ENCODE data around the gene SH2D7. TPM values are rescaled to one million over a fixed set of nuclear protein-coding genes. Genes with fewer than 3 reads are reported as not detected.

The SH2D7 gene
- total and polyA plus RNA-seq, 2 donors (not counting 3 experiments of a cell fraction or from before 2014, with no cell fraction given), result not detected

DNA sequence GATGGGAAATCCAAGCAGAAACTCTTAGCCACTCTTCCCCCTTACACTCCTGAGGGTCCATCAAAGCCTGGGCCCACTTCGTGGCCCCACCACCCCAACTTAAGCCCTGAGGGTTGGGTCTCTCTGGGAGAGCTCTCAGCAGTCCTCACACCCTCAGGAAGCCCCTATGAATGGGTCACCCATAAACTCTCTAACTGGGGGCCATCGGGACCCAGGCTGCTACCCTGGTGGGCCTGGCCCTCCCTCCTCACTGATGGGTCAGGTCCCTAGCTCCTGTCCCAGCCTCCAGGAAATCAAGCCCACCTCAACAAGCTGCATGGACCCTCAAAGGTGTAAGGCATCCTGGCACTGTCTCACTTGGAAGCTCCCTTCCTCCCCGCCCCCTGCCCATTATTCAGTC lies 19.4 kb downstream of the SH2D7 start:
- intact Hi-C loops (cut with micrococcal nuclease), result no loop called here
- ChIA-PET CTCF (interaction anchor here (0.6 to 11.2 kb wide), 7 partner anchors 27 to 153 kb away, joined by 3 to 273 read pairs (median 151); no protein-coding TSS in a partner anchor), POLR2A (no interaction called here)
- Histone ChIP-seq H3K4me3 (replicated peaks in 1 of 3; ENCODE audit: insufficient read depth in 1 of 3, low read depth in 1 of 3, low read length in 3 of 3) (no peak overlapping the region), H2AFZ (ENCODE audit: low read depth, low read length) (no peak overlapping the region), H3K9me3 (replicated peaks; ENCODE audit: control insufficient read depth, insufficient read depth, low read length) (no peaks in the 10 kb centered on the region), H3K9ac (replicated peaks; ENCODE audit: extremely low read depth, insufficient read depth, low read length) (no peak overlapping the region), H3K9me1 (replicated peaks; ENCODE audit: control insufficient read depth, extremely low read depth, insufficient read depth, low read length) (no peaks in the 10 kb centered on the region), H3K4me2 (ENCODE audit: insufficient read depth, low read length) (no peak overlapping the region), H3K4me1 (ENCODE audit: control insufficient read depth, extremely low read depth, insufficient read depth, low read length) (no peaks in the 10 kb centered on the region), H3K27ac (ENCODE audit: insufficient read depth, low read depth, low read length) (no peak overlapping the region), H3K79me2 (ENCODE audit: control insufficient read depth, insufficient read depth, low read length) (no peaks in the 10 kb centered on the region), H3K36me3 (ENCODE audit: control insufficient read depth in 2 of 2, extremely low read depth in 1 of 2, insufficient read depth in 2 of 2, low read length in 2 of 2) (no peaks in the 10 kb centered on the region), H3K27me3 (ENCODE audit: control insufficient read depth in 2 of 2, insufficient read depth in 2 of 2, low read length in 2 of 2) (no peaks in the 10 kb centered on the region), H4K20me1 (replicated peaks; ENCODE audit: control insufficient read depth, extremely low read depth, insufficient read depth, low read length) (no peaks in the 10 kb centered on the region)
- FAIRE-seq (no peak), DNase-seq (ENCODE audit: low read depth, low spot score) (no peak)
- BruUV-seq (replicated peaks), result no TSS peak
- no peak for TF ChIP-seq POLR2A (IDR thresholded peaks at IDR 0.05; ENCODE audit: low read depth, low read length)
- TF ChIP-seq MAX (IDR thresholded peaks at IDR 0.05; ENCODE audit: insufficient read depth, insufficient read length), result no peak
- TF ChIP-seq CTCF (IDR thresholded peaks at IDR 0.05; ENCODE audit: extremely low read depth in 1 of 2, insufficient read depth in 1 of 2, low read depth in 1 of 2, low read length in 2 of 2), result no peak
- TF ChIP-seq EZH2 (IDR thresholded peaks at IDR 0.05; ENCODE audit: borderline replicate concordance, low read depth, low read length, severe bottlenecking), result no peak
- no peak for TF ChIP-seq FOS (IDR thresholded peaks at IDR 0.05; ENCODE audit: borderline replicate concordance, insufficient read depth, low read length)
- no peak for TF ChIP-seq MYC (IDR thresholded peaks at IDR 0.05; ENCODE audit: low read depth, low read length)
- TF ChIP-seq POLR2AphosphoS5 (IDR thresholded peaks at IDR 0.05; ENCODE audit: insufficient read depth, low read depth, low read length), result no peak
- no peak for TF ChIP-seq GATA2 (IDR thresholded peaks at IDR 0.05; ENCODE audit: insufficient read depth, insufficient read length, low read depth, low read length)
- no peak for TF ChIP-seq JUN (IDR thresholded peaks at IDR 0.05; ENCODE audit: borderline replicate concordance, insufficient read depth, insufficient read length, low read depth)
- dilution Hi-C loops (cut with MboI; ENCODE audit: extremely low pct_ligation_motif_present, low sequenced_read_pairs), result no loop called here
